Measurements from ENCODE around the gene CDK5RAP1.
"Not testable (repeated sequence)": the region's sequence is repeated elsewhere in the genome, so short reads cannot be mapped to it uniquely, and the experiment has no call there.

Gene CDK5RAP1, protein sequence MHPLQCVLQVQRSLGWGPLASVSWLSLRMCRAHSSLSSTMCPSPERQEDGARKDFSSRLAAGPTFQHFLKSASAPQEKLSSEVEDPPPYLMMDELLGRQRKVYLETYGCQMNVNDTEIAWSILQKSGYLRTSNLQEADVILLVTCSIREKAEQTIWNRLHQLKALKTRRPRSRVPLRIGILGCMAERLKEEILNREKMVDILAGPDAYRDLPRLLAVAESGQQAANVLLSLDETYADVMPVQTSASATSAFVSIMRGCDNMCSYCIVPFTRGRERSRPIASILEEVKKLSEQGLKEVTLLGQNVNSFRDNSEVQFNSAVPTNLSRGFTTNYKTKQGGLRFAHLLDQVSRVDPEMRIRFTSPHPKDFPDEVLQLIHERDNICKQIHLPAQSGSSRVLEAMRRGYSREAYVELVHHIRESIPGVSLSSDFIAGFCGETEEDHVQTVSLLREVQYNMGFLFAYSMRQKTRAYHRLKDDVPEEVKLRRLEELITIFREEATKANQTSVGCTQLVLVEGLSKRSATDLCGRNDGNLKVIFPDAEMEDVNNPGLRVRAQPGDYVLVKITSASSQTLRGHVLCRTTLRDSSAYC

DNA sequence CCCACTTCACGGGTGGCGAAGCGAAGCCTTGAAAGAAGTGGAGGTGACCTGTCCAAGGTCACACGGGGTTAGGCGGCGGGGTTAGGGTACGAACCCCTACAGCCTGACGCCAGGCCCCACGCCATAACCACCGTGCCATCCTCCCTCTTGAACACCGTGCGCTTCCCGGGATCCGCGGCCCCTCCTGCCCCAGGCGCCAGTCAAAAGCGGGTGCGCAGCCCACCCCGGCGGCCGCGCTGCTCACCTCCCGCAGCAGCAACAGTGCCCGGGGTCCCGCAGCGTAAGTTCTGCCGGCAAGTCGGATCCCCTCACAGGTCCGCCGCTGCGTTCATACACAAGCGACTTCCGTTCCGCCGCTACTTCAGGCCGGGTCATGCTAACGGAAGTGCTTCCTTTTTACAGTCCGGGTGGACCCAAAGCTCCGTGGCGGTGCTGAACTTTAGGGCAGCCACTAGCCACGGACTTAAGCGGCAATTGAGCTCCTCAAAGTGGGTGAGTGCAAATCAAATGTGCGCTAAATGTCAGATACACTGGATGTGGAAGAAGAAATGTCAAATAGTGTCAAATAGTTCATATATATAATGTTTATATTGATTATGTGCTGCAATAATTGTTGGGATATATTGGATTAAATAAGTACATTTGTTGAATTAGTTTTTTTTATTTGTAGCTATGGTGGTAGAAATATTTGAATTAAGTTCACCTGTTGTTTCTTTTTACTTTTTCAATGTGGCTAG lies at the start of gene CDK5RAP1:
Gene CDK5RAP1, minus strand, starts transcription at position 336 of the 737 bp plus-strand sequence. CDS start 4,455 bp downstream, outside the sequence.
- DNase-seq (ENCODE audit: low read depth): peak; percentile 72

DNA sequence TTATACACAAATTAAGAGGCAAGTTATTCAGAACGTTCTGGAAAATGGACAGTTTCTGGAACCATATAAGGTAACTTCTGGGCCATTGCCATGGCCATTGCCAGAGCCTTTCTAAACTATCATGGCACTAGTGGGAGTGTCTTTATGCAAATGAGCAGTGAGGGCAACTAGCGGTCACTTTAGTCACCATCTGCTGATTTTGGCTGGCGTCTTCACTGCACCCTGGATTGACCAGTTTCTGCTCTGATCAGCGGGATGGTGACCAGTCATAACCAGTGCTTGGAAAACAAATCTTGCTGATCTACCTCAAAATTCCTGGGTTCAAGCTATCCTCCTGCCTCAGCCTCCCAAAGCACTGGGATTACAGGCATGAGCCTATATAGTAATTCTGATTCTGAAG lies 49.5 kb upstream of the CDK5RAP1 start:
- DNase-seq (ENCODE audit: low read depth): no peak

DNA sequence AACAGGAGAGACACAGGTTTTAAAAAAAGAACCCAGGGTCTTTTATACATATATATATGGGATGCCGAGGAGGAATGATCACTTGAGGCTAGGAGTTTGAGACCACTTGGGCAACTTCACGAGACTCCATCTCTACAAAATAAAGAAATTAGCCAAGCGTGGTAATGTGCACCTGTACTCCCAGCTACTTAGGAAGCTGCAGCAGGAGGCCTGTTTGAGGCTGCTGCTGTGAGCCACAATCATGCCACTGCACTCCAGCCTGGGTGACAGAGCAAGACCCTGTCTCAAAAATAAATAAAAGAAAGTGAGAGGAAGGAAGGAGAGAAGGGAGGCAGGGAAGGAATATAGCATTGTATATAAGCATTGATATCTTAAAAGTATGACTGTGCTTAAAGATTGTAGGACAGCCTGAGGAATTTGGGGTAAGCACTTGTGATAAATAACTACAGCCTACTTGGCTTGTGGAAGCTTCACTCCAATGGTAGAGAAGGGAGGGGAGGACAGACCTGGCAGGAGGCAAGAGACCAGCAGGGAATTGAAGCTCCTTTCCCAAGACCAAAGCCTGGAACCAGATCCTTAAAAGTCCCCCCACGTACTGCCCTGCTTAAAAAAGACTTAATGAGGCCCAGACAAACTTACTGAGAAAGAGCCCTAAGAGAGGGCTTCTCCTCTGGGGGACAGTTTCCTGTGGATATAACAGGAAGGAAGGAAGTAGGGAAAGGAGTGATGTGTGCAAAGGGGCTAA lies 44.7 kb upstream of the CDK5RAP1 start:
- no peak for DNase-seq (ENCODE audit: low read depth)

DNA sequence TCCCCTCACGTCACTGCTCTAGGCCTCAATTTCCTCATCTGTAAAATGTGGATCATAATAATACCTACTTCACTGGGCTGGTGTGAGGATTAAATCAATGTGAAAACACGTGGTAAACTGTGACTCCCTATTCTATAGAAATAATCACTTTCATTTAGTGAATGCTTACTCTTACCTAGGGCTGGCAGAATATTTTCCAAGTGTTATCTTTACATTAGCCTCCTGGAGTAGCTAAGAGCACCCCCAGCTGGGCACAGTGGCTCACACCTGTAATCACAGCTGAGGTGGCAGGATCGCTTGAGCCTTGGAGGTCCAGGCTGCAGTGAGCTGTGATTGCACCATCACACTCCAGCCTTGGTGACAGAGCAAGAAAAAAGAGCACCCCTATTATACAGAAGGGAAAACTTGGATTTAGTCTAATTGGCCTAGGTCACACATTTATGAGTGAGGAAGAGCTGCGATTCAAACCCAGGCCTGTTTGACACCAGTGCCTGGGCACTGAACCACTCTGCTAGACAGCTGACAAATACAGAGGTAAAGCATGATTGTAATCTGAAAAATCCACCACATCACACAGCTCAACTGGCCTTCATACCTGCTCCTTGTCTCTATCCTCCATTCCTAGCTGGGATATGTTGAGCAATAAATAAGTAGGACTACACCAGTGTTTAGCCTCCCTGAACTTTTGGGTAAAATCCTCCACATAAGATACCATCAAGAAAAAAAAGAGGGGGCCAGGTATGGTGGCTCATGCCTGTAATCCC lies 43.7 kb upstream of the CDK5RAP1 start:
- DNase-seq (ENCODE audit: low read depth): no peak

DNA sequence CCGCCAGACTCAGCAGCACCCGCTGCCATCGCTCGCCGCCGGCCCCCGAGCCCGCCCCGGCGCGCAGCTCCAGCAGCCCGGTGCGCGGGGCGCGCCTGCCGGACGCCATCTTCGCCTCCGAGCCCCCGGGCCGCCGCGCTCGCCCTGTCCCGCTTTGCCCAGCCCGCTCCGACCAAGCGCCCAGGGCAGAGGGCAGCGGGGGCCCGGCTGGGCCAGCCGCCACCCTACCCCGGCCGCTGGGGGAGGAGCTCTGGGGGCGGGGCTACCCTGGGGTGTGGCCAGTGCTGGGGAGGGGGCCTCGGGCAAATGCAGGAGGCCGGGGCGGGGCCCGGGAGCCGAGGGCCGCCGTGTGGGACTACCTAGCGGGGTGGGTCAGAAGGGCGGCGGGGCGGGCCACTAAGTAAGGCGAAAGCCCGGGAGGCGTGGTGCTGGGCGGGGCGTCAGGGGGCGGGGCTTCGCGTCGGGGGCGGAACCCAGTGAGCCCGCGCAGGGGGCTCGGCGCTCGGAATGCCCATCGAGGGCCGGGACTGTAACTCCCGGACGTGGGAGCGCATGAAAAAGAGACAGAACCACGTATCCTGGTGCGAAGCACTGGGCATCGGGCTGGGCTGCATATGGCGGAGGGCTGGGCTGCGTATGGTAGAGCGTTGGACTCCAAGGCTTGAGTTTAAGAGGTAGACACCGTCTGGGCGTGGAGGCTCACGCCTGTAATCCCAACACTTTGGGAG lies 42.4 kb upstream of the CDK5RAP1 start, which contains the start of gene SNTA1:
Gene SNTA1, minus strand, starts transcription at position 252 of the 728 bp plus-strand sequence. Its CDS starts 143 bp downstream, at position 109.
- peak; percentile 78 for DNase-seq (ENCODE audit: low read depth)

DNA sequence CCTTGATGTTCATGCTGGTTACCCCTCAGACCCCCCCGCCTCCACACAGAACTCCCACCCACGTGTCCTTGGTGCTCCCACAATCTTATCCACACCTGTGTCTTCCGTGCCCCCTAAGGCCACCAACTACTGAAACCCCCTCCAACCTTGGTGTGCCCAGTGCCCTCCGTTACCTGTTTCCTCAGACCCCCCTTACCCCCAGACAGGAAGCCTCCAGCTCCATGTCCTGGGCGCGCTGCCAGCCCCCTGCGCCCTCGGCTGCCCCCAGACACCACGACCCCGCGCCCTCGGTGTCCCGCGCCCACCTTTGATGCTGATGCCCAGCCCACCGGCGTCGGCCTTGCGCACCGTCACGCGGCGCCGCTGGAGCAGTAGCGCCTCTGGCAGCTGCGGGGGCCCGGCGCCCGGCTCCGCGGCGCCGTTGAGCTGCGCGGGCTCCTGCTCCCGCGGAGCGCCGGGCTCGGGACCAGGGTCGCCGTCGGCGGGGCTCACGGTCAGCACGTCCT lies 41.7 kb upstream of the CDK5RAP1 start:
- DNase-seq (ENCODE audit: low read depth): no peak

DNA sequence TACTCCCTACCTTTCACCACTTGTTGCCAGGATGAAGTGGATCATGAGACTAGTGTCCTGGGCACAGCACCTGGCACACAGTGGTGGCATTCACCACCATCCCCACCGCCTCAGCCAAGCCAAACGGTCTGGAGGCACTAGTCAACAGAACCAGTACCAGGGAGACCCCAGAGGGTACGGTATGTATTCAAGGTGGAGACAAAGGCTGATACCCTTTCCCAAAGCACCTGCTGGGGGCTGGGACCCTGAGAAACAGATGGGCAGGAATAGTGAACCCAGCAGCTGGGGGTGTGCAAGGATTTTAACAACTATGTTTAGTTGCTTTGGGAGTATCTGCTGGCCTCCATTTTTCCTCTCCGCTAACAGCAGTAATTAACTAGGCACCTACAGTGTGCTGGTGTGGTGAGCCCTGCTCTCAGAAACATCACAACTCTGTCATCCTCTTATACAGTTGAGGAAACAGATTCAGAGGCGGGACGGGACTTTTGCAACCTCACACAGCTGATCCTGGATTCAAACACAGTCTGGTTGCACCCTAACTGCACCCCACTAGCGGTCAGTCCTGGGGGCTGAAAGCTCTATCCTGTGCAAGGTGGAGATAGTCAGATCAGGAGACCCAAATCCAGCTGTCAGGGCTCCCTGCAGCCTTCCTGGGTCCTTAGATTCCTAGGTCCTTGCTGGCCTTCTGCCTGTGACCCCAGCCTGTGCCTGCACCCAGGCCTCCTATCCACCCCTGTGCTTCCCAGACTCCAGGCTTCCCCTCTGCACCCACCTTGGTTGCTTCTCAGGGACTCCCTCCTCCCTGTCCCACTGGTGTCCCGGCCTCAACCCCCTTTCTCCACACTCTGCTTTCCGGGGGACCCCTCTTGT lies 41.1 kb upstream of the CDK5RAP1 start:
- DNase-seq (ENCODE audit: low read depth): no peak

DNA sequence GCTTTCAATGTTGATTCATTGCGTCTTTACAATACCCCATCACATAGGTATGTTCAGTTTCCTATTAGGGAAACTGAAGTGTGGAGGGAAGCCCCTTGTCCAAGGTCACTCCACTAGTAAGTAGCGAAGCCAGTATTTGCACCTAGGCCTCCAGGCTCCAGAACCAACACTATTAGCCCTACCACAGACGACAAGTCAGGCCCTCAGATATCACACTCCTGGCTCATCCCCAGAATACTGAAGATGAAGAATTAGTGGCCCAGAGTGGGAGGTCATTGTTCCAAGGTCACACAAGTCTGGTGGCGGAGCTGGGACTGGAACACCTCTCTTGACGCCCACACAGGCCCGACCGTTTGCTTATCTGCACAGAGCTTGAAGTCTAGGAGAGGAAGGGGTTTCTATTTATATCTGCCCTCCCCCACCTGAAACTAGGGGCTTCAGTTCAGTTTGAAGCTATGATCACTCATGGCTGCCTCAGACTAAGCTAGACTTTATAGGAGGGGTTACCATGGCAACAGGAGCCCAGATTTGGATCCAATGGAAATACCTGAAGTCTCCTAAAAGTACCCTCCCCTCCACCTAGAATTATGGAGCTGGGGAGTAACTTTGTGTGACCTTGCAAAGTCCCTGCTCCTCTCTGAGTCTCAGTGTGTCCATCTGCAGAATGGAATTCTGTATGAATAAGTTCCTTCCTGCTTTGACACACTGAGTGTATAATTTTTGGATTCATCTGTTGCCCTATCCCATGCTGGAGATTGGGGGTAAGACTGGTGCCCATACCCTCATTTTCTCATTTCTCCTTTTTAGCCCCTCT lies 40.0 kb upstream of the CDK5RAP1 start:
- DNase-seq (ENCODE audit: low read depth): no peak

DNA sequence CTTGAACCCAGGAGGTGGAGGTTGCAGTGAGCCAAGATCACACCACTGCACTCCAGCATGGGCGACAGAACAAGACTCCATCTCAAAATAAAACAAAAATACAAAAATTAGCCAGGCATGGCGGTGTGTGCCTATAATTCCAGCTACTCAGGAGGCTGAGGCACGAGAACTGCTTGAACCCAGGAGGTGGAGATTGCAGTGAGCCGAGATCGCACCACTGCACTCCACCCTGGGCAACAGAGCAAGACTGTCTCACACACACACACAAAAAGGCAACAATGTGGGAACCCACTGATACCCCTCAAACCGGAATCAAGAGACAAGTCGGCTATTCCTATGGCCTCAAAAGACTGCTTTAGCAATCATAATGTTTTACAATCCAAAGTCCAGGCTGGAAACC lies 39.2 kb upstream of the CDK5RAP1 start:
- DNase-seq (ENCODE audit: low read depth): not testable (repeated sequence)

DNA sequence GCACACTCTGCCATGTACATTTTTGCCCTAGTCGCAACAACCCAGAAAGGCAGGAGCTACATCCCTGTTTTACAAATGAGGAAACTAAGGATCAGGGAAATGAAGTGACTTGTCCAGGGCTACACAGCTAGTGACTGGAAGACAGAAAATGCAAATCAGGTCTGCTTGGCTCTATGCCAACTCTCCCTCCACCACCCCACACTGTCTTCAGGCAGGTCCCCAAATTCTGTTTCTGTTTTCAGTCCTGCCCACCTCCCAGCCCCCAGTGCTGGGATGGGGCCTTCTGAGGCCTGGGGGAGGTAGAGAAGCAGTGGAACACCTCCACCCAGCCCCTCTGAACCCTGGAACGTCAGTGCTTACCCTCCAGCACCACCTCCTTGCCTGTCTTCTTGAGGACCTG lies 37.2 kb upstream of the CDK5RAP1 start:
- DNase-seq (ENCODE audit: low read depth): no peak

DNA sequence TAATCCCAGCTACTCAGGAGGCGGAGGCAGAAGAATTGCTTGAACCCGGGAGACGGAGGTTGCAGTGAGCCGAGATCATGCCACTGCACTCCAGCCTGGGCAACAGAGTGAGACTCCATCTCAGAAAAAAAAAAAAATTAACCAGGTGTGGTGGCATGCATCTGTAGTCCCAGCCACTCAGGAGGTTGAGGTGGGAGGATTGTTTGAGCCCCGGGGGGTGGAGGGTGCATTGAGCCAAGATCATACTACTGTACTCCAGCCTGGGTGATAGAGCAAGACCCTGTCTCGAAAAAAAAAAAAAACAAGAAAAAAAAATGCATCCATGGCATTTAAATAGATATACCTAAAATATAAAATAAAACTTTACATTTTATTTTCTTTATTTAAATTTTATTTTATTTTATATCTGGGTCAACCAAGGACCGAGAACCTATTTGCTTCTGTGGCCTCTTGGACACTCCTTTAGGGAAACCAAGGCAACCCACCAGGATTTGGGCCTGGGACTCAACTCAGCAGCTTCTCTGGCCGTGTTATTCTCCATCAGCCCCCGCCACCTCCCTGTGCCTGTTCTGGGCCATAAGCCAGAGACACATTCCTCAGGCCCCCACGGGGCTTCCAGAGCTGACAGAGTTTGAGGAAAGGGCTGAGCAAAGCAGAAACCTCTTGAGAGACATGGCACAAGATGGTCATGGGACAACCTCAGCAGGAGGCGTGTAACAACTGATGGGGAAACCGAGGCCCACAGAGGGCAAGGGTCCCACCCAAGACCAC lies 36.0 kb upstream of the CDK5RAP1 start:
- DNase-seq (ENCODE audit: low read depth): no peak

DNA sequence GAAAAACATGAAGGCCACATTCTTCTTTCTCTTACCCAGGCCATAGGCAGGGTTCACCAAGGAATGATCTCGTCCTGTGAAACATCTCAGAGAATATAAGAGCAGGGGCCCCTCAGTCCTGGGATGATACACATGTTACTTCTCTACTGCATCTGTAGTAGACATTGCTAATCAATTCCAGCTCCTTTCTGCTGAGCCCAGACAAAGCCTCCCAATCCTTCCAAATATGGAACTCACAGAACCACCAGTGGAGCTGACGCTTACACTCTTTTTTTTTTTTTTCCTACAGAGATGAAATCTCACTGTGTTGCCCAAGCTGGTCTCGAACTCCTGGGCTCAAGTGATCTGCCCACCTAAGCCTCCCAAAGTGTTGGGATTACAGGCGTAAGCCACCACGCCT lies 33.1 kb upstream of the CDK5RAP1 start:
- DNase-seq (ENCODE audit: low read depth): no peak

DNA sequence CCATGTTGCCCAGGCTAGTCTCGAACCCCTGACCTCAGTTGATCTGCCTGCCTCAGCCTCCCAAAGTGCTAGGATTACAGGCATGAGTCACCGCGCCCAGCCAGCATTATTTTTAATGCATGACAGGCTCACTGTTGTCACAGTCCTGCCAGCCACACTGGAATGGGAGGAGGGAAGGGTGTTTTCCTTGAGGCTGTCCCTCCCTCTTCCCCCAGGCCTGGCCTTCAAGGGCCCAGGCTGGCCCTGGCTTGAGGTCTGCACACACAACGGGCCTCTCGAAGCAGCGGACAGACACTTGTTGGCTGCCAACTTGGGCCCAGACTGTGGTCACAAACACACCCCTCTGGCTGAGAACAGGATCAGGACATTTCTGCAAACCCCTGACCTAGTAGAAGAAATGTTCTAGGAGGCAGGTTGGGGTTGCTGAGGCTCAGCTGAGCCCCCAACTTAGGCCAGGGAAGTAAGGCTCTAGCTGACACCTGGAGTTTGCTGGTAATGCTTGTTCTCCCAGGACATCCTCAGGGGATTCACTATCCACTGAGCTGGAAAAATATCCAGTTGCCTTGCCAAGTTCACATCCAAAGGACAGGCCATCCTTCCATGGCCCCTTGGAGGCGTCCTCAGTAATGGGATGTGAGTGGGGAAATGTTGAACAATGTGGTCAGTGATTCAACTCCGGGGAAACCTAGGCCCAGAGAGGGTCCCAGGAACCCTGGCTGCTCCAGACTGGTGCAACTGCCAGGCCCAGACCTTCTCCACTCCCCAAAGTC lies 32.3 kb upstream of the CDK5RAP1 start:
- no peak for DNase-seq (ENCODE audit: low read depth)

DNA sequence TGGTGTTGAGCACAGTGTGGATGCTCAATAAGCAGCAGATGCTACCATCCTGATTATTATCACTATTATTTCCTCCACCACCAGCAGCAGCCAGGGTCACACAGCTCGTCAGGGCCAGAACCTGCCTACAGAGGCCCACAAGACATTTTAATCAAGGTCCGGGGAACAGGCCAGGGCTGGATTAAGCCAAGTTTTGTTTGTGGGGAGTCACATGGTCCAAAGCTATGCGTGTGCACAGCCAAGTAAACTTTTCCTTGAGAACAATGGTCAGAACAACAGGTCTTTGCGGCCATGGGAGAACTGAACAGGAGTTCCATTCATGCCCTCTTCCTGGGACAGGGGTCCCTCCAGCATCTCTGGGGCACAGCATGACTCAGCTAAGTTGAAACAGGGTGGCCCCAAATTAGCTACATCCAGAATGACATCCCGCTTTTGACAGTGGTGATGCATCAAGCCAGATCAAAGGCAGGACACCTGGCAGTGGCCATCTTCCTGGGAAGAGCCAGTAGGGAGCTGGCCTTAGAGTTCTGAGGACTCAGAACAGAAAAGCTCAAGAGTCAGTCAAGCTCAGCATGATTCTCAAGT lies 30.6 kb upstream of the CDK5RAP1 start:
- no peak for DNase-seq (ENCODE audit: low read depth)

DNA sequence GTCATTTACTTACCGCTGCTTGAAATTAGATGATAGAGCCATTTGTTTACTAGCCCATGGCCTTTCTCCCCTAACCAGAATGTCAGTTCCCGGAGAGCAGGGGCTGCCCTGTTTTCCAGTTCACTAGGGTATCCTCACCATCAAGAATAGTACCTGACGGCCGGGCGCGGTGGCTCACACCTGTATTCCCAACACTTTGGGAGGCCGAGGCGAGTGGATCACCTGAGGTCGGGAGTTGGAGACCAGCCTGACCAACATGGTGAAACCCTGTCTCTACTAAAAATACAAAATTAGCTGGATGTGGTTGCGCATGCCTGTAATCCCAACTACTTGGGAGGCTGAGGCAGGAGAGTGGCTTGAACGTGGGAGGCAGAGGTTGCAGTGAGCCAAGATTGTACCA lies 22.6 kb upstream of the CDK5RAP1 start:
- DNase-seq (ENCODE audit: low read depth): not testable (repeated sequence)

DNA sequence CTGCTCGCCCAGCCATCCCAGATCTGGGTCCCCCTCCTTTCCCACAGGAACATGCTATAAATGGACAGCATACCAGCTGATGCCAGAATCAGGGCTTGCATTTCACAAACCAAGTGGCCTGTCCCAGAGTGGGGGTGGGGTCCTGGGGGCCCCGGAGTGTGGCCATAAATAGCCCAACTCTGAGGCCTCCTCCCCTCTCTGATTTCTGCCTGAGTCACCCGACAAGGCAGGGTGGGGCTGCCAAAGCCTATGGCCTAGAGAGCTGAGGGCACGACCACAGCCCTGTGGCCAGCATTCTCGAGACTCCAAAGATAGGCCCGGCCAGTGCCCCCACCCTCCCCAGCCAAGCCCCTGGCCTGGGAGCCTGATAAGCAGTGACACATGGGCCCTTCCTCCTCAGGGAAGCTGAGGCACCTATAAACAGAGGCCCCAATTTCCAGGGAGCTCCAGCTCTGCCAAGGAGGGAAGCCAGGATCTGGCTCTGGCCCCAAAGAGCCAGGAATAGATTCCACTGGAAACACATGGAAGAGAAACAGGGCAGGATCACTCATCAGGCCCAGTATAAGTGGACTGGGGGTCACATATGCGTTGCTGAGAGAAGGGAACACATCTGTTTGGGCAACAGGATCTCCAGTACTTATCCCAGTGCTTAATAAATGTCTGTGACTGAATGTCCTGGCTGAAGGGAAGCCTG lies 22.0 kb upstream of the CDK5RAP1 start:
- no peak for DNase-seq (ENCODE audit: low read depth)

All from stimulated activated CD8-positive, alpha-beta memory T cell treated with anti-CD3 and anti-CD28 coated beads, Interleukin-12 subunit alpha, Interleukin-12 subunit beta, amount 100 ng/mL, for 4 hours (primary cell).